GM18498 (cell line): ENCODE data around the gene PVALB.

Experiments
- ATAC-seq: cut with Tn5 transposase; IDR thresholded peaks from one replicate; pipeline ENCODE4 v1.9.1; 2021; ENCODE audit warnings: mild to moderate bottlenecking, moderate library complexity; ENCODE audit not compliant: unreplicated experiment

Gene PVALB, protein sequence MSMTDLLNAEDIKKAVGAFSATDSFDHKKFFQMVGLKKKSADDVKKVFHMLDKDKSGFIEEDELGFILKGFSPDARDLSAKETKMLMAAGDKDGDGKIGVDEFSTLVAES

DNA sequence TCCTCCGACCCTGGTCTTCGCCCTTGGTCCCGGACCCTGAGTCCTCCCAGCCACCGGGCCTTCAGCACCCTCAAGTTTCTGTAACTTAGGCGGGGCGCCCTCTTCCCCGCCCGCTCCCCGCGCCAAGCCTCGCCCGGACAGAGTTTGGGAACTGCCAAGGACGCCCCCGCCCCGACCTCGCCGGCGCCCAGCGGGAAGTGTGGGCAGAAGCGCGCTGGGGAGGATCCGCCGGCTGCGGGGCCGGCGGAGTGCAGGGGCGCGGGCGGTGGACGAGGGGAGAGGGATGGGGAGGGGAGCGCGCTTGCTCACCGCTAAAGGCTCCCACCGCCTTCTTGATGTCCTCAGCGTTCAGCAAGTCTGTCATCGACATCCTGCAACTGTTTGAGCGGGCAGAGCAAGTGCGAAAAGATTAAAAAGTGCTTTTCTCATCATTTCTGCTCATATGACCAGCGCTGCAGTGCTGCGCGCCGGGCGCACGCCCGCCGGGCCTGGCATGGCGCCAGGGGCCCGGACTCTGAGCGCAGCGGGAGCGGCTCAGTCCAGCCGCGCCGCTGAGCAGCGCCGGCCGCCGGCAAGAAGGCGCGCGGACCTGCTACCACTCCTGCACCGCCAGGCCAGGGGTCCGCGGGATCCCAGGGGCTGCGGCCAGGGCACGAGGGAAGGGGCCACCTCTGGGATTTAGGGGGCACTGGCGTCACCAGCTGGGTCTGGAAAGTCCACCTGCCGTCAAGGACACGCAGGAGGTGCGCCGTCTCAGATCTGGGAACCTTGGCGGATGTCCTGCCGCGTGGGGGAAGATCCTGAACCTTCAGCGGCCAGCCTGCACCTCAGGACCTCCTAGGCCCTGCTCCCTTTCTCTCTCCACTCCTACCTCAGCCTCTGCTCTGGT, at the start of gene PVALB:
PVALB (minus strand) TSS at position 400 of the 889 bp plus-strand sequence; CDS start at position 370, 30 bp downstream.
- ATAC-seq = no peak

DNA sequence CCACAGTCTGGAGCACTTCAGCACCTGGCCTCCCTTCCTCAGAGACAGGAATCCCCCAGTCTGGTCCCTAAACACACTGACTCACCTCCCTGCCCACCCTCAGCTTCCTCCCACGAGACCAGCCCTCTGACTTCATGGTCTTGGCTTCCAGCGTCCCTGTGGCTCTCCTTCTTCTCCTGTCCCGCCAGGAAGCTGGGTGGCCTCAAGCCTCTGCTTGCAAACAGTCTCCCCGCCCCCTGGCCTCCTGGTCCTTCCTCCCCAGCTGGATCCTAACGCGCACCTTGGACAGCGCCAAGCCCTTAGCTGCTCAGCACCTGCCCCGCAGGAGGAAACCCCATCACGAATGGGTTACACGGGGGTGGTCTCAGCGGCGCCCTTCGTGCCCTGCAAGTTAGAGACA, 48.5 kb upstream of the PVALB start:
- no peak for ATAC-seq

DNA sequence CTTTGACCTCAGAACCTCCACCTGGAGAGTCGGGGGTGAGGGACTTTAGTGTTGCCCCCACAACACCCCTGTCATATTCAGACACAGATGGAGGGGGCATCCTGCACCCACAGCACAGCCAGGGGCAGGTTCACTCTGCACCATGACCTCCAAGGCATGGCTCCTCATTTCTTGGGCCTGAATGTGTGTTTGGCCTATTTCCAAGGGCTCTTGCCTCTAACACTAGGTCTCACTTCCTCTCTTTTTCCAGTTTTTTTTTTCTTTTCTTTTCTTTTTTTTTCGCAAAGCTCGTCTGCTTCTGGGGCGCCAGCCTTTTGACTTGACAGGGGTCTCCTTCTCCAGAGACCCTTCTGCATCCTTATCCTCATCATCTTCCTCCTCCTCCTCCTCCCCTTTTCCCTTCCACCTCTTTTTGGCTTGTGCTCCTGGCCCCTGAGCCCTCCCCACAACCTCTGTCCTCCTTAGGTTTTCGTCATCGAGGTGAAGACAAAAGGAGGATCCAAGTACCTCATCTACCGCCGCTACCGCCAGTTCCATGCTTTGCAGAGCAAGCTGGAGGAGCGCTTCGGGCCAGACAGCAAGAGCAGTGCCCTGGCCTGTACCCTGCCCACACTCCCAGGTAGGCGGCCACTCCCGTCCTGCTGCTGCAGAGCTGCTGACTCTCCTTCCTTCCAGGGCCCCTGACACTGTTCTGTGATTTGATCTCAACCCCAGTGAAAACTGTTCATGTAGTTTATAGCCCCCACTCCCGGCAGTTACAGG, 47.8 kb upstream of the PVALB start:
- ATAC-seq = no peak

DNA sequence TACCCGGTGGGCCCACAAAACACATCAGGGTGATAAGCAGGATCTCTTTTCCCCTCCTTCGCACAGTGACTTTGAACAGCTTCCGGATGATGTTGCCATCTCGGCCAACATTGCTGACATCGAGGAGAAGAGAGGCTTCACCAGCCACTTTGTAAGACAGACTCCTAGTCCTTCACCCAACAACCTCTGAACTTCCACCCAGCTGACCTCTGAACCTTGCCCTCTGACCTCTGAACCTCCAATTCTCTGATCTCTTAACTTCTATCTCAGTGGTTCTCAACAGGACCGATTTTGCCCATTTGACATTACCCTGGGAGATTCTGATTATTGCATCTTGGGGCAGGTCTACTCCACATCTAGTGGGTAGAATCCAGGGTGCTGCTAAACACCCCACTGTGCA, 47.1 kb upstream of the PVALB start:
- ATAC-seq = no peak

DNA sequence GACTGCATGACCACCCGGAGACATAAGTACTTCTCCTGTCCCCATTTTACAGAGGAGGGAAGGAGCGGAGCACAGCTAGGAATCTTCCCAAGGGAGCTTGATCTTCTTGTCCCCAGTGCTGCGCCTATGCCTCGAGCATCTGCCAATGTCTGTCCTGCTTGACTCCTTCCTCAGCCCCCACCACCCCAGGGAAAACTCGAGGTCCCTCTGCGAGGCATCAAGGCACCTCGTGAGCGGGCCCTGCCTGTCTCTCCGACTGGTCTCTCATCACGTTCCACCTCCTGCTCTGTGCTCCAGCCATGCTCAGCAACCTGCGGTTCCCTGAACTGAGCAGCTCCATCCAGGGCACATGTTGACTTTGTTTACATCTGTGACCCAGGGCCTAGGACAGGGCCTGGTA, 46.4 kb upstream of the PVALB start:
- no peak for ATAC-seq

DNA sequence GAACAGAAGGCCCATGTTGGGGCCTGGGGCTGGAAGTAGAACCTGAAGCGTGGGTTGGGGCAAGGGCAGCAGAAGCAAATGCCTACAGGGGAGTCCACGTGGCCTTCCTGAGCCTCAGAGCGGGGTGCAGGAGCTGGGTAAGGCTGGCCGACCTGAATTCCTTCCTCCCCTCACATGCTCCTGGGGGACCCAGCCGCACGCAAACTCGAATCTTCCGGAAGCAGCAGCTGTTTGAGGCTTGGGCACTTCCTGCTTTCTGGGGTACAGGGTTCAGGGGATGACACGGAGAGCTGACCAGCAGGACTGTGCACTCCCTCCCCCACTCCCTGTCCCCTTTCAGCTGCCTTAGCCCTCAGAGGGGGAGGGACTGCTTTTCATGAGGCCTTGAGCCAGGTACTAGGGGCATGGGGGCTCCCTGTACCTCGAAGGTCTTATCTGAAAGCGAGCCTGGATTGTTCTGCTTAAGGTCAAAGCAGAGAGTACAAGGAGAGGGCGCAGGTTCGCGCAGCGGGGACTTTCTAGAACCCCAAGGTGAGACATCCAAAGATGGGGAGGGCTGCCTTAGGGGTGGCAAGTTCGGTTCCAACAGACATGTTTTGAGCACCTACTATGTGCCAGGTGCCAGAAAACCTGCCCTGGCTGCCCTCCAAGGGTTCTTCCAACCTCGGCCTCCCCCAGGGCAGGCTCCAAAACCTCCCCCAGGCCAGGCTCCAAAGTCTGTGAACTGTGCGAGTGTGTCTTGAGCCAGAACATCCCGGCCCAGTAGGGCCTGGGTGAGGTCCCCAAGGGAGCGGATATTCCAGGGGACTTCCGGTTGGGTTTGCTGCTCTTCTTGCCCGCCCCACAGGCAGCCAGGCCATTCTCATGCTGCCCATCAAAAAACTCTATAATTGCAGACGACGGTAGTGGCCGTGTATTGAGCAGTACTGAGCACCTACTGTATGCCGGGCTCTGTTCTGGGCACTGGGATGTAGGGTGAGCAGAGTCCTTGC, 45.7 kb upstream of the PVALB start:
- no peak for ATAC-seq

DNA sequence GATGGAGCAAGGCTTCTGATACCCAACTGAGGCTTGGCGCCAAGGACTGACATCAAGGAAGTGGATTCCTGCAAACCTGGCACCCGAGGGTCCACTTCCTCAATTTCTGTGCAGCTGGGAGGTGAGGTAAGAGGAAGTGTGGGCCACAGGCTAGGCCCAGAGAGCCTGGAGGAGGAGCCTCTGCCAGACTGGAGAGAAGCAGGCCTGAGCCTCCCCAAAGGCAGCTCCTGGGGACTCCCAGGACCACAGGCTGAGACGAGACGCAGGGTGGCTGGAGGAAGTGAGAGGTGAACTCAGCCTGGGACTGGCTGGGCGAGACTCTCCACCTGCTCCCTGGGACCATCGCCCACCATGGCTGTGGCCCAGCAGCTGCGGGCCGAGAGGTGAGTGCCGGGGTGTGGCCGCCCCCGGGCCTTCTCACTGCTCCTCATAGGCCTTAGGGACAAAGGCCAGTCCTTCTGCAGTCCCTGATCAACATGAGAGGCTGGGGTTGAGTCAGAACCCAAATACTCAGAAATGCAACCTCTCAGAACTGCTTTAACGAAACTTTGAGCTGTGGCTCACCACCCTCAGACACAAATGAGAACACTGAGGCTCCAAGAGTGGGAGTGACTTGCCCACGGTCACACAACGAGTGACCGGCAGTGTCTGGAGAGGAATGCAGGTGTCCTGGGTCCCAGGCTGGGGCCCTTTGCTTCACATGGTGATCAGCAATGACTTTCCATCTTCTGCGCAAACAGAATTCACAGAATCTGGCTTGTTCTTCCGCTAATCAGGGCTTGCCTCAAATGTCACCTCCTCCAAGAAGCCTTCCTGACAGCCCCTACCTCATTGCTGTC, 44.2 kb upstream of the PVALB start, which contains the start of gene NCF4:
NCF4 (plus strand) TSS at position 186 of the 839 bp plus-strand sequence; CDS start at position 352, 166 bp downstream.
- peak; percentile 76 for ATAC-seq

DNA sequence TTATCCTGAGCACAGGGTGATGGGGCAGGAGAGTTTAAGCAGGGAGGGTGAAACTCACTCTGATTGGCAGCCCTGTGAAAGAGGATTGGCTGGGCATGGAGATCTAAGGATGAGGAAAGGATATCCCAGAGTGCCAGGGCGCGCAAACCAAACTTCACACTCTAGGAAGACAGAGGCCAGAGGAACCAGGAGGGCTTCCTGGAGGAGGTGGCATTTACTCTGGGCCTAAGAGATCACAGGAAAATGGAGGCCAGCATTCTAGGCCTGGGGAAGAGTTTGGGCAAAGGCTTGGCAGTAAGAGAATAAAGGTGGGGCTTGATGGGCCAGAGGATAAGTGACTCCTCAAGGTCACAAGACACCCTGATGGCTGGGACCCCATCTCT, 43.6 kb upstream of the PVALB start:
- no peak for ATAC-seq

DNA sequence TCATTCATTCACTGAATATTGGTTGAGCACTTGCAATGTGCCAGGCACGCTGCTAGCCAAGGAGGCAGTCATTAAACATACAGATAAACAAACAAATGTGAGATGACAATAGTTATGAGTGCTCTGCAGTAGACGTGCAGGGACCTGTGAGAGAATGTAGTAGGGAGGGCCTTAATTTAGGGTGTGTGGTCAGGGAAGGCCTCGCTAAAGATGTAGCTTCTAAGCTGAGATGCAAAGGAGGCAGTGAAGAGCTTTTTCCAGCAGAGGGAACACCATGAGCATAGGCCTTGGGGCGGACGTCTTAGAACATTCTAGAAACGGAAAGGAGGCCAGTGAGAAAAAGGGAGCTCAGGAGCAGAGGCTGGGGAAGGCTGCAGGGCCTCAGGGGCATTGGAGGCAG, 43.2 kb upstream of the PVALB start:
- ATAC-seq = no peak

DNA sequence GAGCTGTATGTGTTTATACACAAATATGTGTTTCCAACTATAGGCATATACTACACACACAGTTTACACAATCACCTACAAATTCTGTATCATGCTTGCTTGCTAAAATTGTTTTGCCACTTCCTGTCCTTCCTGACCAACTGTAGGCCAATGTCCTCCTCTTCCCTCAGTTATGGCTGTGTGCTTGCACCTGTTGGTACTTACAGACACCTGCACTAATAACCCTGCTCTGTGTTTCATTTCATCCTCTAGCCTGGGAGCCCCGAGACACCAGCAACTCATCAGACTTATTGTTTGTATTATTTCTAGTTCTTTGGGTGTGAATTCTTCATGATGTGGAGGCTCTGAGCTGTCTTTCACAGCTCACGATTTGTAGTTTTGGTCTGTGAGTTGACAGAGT, 42.1 kb upstream of the PVALB start:
- ATAC-seq = no peak

DNA sequence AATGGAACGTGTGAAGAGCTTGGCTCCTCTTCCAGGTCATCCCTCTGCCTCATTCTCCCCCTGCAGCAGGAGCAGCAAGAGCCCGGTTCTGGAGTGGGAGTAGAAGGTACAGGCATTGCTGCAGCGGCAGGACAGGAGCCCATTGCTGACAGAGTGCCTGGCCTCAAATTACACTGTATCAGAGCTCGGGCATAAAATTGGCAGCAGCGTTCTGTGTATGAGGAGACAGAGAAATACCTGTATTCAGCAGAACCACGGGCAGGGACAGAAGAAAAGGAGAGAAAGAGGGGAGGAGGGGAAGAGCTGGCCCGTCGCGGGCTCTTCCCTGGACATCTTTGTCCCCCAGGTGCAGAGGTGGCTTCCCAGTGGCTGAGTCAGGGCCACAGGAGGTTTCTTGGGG, 41.3 kb upstream of the PVALB start:
- ATAC-seq = no peak

DNA sequence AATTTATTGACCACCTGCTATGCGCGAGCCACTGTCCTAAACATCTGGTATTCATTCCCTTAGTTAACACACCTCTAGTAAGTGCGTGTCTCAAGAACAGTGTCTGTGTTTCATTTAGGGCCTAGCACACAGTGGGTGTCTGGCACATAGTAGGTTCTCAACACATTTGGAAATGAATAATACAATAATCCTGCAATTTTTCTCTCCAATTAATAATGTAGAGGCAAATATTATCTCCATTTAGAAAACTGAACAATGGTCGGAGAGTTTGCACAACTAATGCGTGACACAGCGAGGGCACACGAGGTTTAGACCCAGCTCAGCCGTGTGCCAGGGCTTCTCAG, 39.9 kb upstream of the PVALB start:
- no peak for ATAC-seq

DNA sequence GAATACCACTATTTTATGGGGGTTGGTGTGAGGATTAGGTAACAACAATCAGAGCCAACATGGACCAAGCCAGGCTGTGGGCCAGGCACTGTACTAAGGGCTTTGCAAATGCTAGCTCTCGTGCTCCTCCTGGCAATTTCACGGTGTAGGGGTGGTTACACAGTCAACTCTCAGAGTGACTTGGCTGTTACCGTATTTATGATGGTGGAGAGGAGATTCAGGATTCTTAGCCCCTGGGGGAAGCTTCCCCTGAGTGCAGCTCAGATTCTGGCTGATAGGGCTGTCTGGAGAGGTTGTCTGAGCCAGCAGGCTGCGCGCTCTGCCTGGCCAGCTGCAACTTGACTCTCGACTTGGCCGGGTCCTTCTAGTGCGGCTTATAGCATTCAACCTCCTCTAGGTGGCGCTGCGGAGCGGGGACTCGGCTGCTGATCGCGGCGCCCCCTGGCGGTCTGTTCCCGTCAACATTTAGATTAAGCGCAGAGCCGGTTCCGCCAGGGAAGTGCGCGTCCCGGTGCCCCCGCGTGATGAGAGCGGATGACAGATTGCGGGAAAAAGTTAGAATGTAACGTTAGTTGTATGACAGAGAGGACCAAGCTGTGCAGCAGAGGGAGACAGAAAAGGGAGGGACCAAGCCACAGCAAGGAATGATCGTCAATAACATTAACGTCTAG, 39.4 kb upstream of the PVALB start:
- ATAC-seq = no peak

DNA sequence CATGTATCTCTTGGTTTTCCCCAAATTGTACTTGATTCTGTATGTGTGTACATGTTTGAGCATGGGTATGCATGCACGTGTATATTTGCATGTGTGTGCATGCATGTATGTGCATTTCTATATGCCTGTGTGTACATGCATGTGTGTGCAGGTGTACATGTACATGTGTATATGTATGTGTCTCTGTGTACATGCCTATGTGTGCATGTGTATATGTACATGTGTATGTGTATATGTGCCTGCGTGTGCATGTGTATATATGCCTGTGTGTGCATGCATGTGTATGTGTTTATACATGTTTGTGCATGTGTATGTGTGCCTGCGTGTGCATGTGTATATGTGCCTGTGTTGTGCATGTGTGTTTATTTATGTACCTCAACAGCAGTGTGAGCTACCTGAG, 38.6 kb upstream of the PVALB start:
- no peak for ATAC-seq

DNA sequence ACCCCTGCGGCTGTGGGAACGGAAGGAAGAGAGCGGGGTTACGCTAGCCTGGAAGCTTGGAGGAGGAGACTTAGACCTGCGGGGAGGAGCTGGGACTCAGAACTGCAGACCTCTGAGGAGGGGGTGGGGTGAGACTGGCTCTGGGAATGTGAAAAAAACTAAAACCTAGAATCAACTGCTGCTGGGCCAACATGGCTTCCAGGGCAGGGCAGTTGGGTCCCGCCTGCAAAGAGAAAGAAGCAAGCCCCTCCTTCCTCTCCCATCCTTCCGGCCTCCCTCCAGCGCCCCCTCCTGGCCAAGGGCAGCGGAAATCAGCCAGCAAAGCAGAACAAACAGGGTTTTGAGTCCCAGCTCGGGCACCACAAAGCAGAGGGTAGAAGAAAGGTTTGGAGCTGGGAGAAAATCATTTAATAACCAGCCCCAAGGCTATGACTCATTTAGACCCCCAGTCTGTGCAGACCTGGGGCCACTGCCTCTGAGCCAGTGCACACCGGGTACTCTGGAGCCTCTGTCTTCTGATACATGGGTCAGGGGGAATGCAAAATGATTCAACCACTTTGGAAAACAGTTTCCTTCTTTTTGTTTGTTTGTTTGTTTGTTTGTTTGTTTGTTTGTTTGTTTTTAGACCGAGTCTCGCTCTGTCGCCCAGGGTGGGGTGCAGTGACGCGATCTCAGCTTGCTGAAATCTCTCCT, 36.7 kb upstream of the PVALB start:
- ATAC-seq = no peak

DNA sequence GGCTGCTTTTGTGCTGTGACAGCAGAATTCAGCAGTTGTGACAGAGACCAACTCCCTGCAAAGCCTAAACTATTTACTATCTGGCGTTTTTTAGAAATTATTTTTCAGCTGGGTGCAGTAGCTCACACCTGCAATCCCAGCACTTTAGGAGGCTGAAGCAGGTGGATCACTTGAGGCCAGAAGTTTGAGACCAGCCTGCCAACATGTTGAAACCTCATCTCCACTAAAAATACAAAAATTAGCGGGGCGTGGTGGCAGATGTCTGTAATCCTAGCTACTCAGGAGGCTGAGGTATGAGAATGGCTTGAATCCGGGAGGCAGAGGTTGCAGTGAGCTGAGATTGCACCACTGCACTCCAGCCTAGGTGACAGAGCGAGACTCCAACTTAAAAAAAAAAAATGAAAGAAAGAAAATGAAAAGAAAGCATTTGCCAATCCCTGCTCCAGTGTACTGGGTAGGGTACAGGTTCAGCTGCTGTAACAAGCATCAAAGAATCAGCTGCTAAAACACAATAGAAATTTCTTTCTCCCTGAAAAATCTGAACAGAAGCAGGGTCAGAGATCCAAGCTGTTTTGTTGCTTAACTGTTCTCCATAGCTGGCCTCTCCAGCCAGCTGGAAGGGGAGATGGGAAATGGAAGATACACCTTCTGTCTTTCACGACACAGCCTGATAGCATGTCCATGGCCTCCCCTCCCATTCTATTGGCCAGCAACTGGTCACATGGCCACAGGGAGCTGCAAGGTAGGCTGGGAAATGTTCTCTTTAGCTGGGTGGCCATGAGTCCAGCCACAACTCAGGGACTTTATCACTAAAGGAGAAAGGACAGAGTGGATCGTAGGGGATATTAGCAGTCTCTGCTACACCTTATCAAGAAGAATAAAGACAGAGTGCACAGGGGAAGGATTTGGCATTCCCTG, 35.5 kb upstream of the PVALB start:
- ATAC-seq = no peak

DNA sequence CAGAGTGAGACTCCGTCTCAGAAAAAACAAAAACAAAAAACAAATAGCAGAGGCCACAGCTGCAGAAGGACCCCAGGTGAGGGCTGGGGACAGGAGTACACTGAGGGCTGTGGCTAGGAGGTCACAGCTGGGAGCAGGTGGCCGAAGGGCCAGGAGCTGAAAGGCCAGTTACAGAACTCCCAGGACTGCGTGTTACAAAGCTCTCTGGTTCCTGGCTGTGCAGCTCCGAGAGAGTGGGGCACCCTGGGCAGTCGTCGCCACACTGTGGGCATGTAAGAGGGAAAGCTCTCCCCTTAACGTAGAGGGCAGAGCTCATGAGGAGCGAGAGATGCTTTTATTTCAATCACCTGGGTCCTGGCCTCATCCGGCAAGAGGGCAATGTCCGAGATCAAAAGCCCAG, 33.8 kb upstream of the PVALB start:
- no peak for ATAC-seq

DNA sequence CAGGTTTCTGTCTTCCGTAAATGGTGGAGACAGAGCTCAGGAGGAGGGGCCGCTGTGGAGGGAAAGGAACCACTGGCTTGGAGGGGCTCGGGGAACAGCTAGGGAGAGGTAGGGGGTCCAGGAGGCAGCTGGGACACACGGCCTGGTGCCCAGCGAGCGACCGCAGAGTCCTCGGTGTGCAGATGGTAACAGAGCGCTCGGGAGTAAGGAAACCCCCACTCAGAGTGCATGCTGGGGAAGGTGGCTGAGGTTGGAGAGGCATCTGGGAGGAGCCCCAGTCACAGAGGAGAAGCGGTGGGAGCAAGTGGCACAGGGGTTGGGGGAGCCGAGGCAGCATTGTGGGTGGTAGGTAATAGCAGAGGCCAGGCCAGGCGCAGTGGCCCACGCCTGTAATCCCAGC, 33.2 kb upstream of the PVALB start:
- no peak for ATAC-seq
